ENCODE results near the gene PKN2.

Gene PKN2

GRCh38 chr1:88763649-88764406 lies 79.8 kb downstream of the PKN2 start:
- no peak overlapping the region for H3K4me3 ChIP-seq (replicated peaks; ENCODE audit: low read depth, low read length)
- no peak for TF ChIP-seq CTCF (IDR thresholded peaks at IDR 0.05; ENCODE audit: low read length, missing control alignments)
- DNase-seq (ENCODE audit: low read depth) = peak; percentile 14

- no peak for TF ChIP-seq CTCF (IDR thresholded peaks at IDR 0.05; ENCODE audit: low read length, missing control alignments)
Measured at GRCh38 chr1:88768187-88768586, 84.1 kb downstream of the PKN2 start.

GRCh38 chr1:88768816-88769215 lies 84.7 kb downstream of the PKN2 start:
- H3K4me3 ChIP-seq (replicated peaks; ENCODE audit: low read depth, low read length) = no peak overlapping the region
- TF ChIP-seq CTCF (IDR thresholded peaks at IDR 0.05; ENCODE audit: low read length, missing control alignments) = no peak
- DNase-seq (ENCODE audit: low read depth) = no peak

More at GRCh38 chr1:88768187-88768586, 84.1 kb downstream of the PKN2 start:
- DNase-seq (ENCODE audit: low read depth) = no peak
- no peak overlapping the region for H3K4me3 ChIP-seq (replicated peaks; ENCODE audit: low read depth, low read length)

GRCh38 chr1:88773540-88774150 lies 89.6 kb downstream of the PKN2 start:
- no peak for TF ChIP-seq CTCF (IDR thresholded peaks at IDR 0.05; ENCODE audit: low read length, missing control alignments)
- peak; percentile 40 for DNase-seq (ENCODE audit: low read depth)
- H3K4me3 ChIP-seq (replicated peaks; ENCODE audit: low read depth, low read length) = no peak overlapping the region

GRCh38 chr1:88774151-88774556 lies 90.1 kb downstream of the PKN2 start:
- no peak overlapping the region for H3K4me3 ChIP-seq (replicated peaks; ENCODE audit: low read depth, low read length)
- no peak for DNase-seq (ENCODE audit: low read depth)
- TF ChIP-seq CTCF (IDR thresholded peaks at IDR 0.05; ENCODE audit: low read length, missing control alignments) = no peak

- DNase-seq (ENCODE audit: low read depth) = no peak
- TF ChIP-seq CTCF (IDR thresholded peaks at IDR 0.05; ENCODE audit: low read length, missing control alignments) = no peak
- H3K4me3 ChIP-seq (replicated peaks; ENCODE audit: low read depth, low read length) = no peak overlapping the region
Measured at GRCh38 chr1:88777604-88778149, 93.6 kb downstream of the PKN2 start.

Measured in fibroblast of pulmonary artery (primary cell).